CD4-positive, CD25-positive, alpha-beta regulatory T cell (primary cell): ENCODE results near the gene ZNF407. TPM values are rescaled to one million over a fixed set of nuclear protein-coding genes. Genes with fewer than 3 reads are reported as not detected.

Source experiments
- polyA plus RNA-seq, 4 donors: library from polyadenylated mRNA; unstranded; fragments of 300-500 nt; fragmentation: Illumina TruSeq; gene quantifications; one replicate each; pipeline ENCODE4 v1.2.3, GENCODE V29; 2021
- total RNA-seq: library from RNA; stranded (reverse); gene quantifications from one replicate; pipeline ENCODE4 v1.2.3, GENCODE V29; 2022

The ZNF407 gene
- total and polyA plus RNA-seq, 5 donors from 2014 or later = 2.0 to 34.0 (median 3.8) TPM

Other genes with a start within 250 kb of the ZNF407 start
- gene DIPK1C, start 140.6 kb upstream of the ZNF407 start, total RNA-seq = not detected
- not detected for gene DIPK1C, start 140.6 kb upstream of the ZNF407 start, polyA plus RNA-seq
- 121 TPM for gene CNDP2, start 101.5 kb upstream of the ZNF407 start, total RNA-seq
- gene CNDP2, start 101.5 kb upstream of the ZNF407 start, polyA plus RNA-seq = 100 to 1,000 TPM; 101 to 136 (median 106) TPM
- gene CNDP1, start 63.4 kb upstream of the ZNF407 start, total RNA-seq = 0.15 TPM
- not detected for gene CNDP1, start 63.4 kb upstream of the ZNF407 start, polyA plus RNA-seq